DND-41 (cell line): Measurements from ENCODE around the gene UBAP2.
"Not testable (repeated sequence)": the region's sequence is repeated elsewhere in the genome, so short reads cannot be mapped to it uniquely, and the experiment has no call there.

Experiments
- ATAC-seq: fragments of 200-7000 bp; cut with Tn5 transposase; 3 replicates; pipeline ENCODE4 v1.9.1; 2021; ENCODE audit warnings: low read depth; ENCODE audit not compliant: insufficient read depth
- DNase-seq: peaks from one replicate; pipeline ENCODE4 v3.0.0-alpha.2; 2020
- H2AFZ ChIP-seq: 2 replicates; pipeline ENCODE4 v1.6.0; 2012; ENCODE audit warnings: low read depth, low read length
- H3K27ac ChIP-seq: 2 replicates; pipeline ENCODE4 v1.5.1; 2012; ENCODE audit warnings: low read length, inconsistent platforms
- H3K27me3 ChIP-seq: fragments of 200-600 bp; sonication (generic); 2 replicates; pipeline ENCODE4 v1.6.0; 2012; ENCODE audit warnings: low read length, mild to moderate bottlenecking, inconsistent platforms; ENCODE audit not compliant: insufficient read depth, poor library complexity
- H3K36me3 ChIP-seq: 2 replicates; pipeline ENCODE4 v1.5.1; 2012; ENCODE audit warnings: low read length, inconsistent platforms; ENCODE audit not compliant: insufficient read depth
- H3K4me1 ChIP-seq: 2 replicates; pipeline ENCODE4 v1.5.1; 2012; ENCODE audit warnings: mild to moderate bottlenecking, low read length; ENCODE audit not compliant: insufficient read depth
- H3K4me2 ChIP-seq: 2 replicates; pipeline ENCODE4 v1.6.0; 2012; ENCODE audit warnings: mild to moderate bottlenecking, moderate library complexity, low read length, inconsistent platforms; ENCODE audit not compliant: insufficient read depth
- H3K4me3 ChIP-seq, 2 experiments: fragments of 200-600 bp in 1 of 2; shearing (Covaris generic) in 1 of 2; 2 replicates each; pipeline ENCODE4 v1.5.1; 2012 to 2016; ENCODE audit warnings: inconsistent platforms in 2 of 2, low read length in 2 of 2, mild to moderate bottlenecking in 2 of 2, low read depth in 1 of 2, moderate library complexity in 1 of 2
- H3K79me2 ChIP-seq: 2 replicates; pipeline ENCODE4 v1.6.0; 2012; ENCODE audit warnings: low read length, inconsistent platforms; ENCODE audit not compliant: insufficient read depth
- H3K9ac ChIP-seq: 2 replicates; pipeline ENCODE4 v1.6.0; 2012; ENCODE audit warnings: low read depth, mild to moderate bottlenecking, inconsistent platforms, low read length, moderate library complexity
- H3K9me3 ChIP-seq: 2 replicates; pipeline ENCODE4 v1.5.1; 2012; ENCODE audit warnings: low read length, moderate library complexity, mild to moderate bottlenecking, inconsistent platforms; ENCODE audit not compliant: insufficient read depth, severe bottlenecking
- H4K20me1 ChIP-seq: 2 replicates; pipeline ENCODE4 v1.6.0; 2012; ENCODE audit warnings: low read length; ENCODE audit not compliant: insufficient read depth
- EZH2 ChIP-seq: IDR thresholded peaks from 3 replicates; pipeline ENCODE4 v1.6.1; 2012; ENCODE audit warnings: borderline replicate concordance, low read depth, mild to moderate bottlenecking, moderate library complexity, low read length, inconsistent platforms; ENCODE audit not compliant: severe bottlenecking
- TF ChIP-seq, protein P1 (sequence below): IDR thresholded peaks from 2 replicates; pipeline ENCODE4 v1.5.1; 2012; ENCODE audit warnings: borderline replicate concordance, low read length, moderate library complexity, mild to moderate bottlenecking; ENCODE audit not compliant: poor library complexity, severe bottlenecking; ENCODE audit errors: extremely low read depth

The UBAP2 gene

DNA sequence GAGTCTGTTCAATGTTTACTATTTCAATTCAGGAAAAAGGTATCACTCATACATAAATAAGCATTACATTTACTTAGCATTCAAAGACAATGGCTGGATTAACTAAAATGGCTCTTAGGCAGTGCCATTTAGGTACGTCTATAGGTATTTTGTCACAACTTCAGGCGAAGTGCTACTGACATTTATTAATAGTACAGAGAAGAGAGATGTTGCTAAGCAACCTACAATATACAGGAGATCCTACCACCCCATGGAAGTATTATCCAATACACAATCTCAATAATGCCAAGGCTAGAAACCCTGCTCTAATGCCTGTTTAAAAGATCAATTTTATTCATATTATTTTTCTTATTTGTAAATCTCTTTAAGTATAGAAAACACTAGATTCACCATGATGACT lies 76.0 kb downstream of the UBAP2 start:
- H4K20me1 ChIP-seq: no peaks in the 10 kb centered on the region
- no peak for TF ChIP-seq EZH2
- TF ChIP-seq, protein P1, sequence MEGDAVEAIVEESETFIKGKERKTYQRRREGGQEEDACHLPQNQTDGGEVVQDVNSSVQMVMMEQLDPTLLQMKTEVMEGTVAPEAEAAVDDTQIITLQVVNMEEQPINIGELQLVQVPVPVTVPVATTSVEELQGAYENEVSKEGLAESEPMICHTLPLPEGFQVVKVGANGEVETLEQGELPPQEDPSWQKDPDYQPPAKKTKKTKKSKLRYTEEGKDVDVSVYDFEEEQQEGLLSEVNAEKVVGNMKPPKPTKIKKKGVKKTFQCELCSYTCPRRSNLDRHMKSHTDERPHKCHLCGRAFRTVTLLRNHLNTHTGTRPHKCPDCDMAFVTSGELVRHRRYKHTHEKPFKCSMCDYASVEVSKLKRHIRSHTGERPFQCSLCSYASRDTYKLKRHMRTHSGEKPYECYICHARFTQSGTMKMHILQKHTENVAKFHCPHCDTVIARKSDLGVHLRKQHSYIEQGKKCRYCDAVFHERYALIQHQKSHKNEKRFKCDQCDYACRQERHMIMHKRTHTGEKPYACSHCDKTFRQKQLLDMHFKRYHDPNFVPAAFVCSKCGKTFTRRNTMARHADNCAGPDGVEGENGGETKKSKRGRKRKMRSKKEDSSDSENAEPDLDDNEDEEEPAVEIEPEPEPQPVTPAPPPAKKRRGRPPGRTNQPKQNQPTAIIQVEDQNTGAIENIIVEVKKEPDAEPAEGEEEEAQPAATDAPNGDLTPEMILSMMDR: no peak

DNA sequence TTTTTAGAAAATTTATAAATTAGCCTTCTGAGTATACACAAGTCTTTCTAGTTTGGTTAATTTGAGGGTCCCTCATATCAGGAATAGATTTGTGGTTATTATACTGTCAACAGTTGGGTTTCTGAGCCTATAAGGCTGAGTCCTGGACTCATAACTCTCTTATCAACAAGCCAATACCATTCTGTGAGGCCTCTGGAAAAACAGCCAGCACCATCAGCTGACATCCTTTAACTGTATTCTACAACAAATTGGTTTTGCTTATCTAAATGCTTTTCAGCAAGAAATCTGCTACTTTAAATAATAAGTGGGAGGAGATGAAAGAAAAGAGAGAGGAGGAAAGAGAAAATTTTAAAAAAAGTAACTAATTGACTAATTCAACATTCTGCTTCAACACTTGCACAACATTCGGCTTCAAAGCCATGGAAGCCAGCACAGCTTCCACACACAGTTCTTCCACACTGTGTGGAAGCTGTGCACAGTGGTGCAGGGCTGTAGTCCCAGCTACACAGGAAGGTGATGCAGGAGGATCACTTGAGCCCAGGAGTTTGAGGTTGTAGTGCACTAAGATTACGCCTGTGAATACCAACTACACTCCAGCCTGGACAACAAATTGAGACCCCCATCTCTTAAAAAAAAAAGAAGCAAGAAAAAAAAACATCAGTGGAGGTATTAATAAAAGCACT lies 84.5 kb downstream of the UBAP2 start:
- H3K27ac ChIP-seq: no peak overlapping the region
- no peaks in the 10 kb centered on the region for H3K9me3 ChIP-seq
- H4K20me1 ChIP-seq: no peaks in the 10 kb centered on the region
- no peak overlapping the region for H3K9ac ChIP-seq
- ATAC-seq (no peak), DNase-seq (no peak)
- no peaks in the 10 kb centered on the region for H3K79me2 ChIP-seq
- H2AFZ ChIP-seq: no peak overlapping the region
- TF ChIP-seq EZH2: no peak
- TF ChIP-seq, protein P1: no peak
- no peak overlapping the region for H3K4me3 ChIP-seq
- no peak overlapping the region for H3K4me2 ChIP-seq
- H3K4me1 ChIP-seq: no peaks in the 10 kb centered on the region
- H3K36me3 ChIP-seq: peaks cover 46% of the 10 kb centered on the region; the same call in 1 of the 2 replicates
- H3K27me3 ChIP-seq: no peaks in the 10 kb centered on the region

More for the DNA sequence above, 76.0 kb downstream of the UBAP2 start:
- H2AFZ ChIP-seq: no peak overlapping the region
- H3K27me3 ChIP-seq: no peaks in the 10 kb centered on the region
- H3K9me3 ChIP-seq: no peaks in the 10 kb centered on the region
- no peak overlapping the region for H3K4me2 ChIP-seq
- no peak overlapping the region for H3K9ac ChIP-seq
- ATAC-seq (no peak), DNase-seq (no peak)
- no peaks in the 10 kb centered on the region for H3K4me1 ChIP-seq
- H3K4me3 ChIP-seq: no peak overlapping the region
- no peaks in the 10 kb centered on the region for H3K79me2 ChIP-seq
- peaks cover 58% of the 10 kb centered on the region; the same call in 1 of the 2 replicates for H3K36me3 ChIP-seq
- H3K27ac ChIP-seq: no peak overlapping the region

DNA sequence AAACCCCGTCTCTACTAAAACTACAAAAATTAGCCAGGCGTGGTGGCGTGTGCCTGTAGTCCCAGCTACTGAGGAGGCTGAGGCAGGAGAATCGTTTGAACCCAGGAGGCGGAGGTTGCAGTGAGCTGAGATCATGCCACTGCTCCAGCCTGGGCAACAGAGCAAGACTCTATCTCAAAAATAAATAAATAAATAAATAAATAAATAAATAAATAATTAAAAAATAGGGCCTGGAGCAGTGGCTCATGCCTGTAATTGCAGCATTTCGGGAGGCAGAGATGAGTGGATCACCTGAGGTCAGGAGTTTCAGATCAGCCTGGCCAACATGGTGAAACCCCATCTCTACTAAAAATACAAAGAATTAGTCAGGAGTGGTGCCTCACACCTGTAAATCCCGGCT lies 86.2 kb downstream of the UBAP2 start:
- H3K79me2 ChIP-seq: not testable (repeated sequence)

DNA sequence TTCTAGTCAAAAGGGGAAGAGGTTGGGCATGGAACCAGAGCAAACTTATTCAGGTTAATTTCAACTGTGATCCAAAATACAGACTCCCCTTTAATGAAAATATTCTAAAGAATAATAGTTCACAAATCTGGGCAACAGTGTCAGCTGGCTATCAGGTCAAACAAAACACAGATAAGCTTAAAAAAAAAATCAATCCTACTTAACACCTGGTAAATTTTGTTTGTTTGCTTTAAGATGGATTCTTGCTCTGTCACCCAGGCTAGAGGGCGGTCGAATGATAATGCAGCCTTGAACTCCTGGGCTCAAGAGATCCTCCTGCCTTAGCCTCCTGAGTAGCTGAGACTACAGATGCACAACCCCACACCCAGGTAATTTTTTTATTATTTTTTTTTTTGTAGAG lies 89.0 kb downstream of the UBAP2 start:
- no peak overlapping the region for H3K27ac ChIP-seq
- ATAC-seq (no peak), DNase-seq (no peak)
- no peak overlapping the region for H2AFZ ChIP-seq
- H3K36me3 ChIP-seq: peaks cover 53% of the 10 kb centered on the region
- H3K4me1 ChIP-seq: no peaks in the 10 kb centered on the region
- H3K27me3 ChIP-seq: no peaks in the 10 kb centered on the region
- no peak overlapping the region for H3K4me3 ChIP-seq
- no peak overlapping the region for H3K4me2 ChIP-seq
- H3K9ac ChIP-seq: no peak overlapping the region
- no peaks in the 10 kb centered on the region for H4K20me1 ChIP-seq
- TF ChIP-seq, protein P1: no peak
- no peak for TF ChIP-seq EZH2
- no peaks in the 10 kb centered on the region for H3K9me3 ChIP-seq
- no peaks in the 10 kb centered on the region for H3K79me2 ChIP-seq

More for the DNA sequence above, 86.2 kb downstream of the UBAP2 start:
- not testable (repeated sequence) for H4K20me1 ChIP-seq, H3K9ac ChIP-seq, H3K27me3 ChIP-seq, H2AFZ ChIP-seq, H3K9me3 ChIP-seq, H3K4me3 ChIP-seq, DNase-seq, H3K27ac ChIP-seq, H3K4me2 ChIP-seq, ATAC-seq, H3K4me1 ChIP-seq
- H3K36me3 ChIP-seq: peaks cover 44% of the 10 kb centered on the region
